GM18502 (cell line): ENCODE data around the gene PAOX.
A peak's percentile ranks its signal among the peaks of the same experiment; 100 is the strongest.
"Not testable (repeated sequence)": the region's sequence is repeated elsewhere in the genome, so short reads cannot be mapped to it uniquely, and the experiment has no call there.

Source experiments
- ATAC-seq: cut with Tn5 transposase; IDR thresholded peaks from one replicate; pipeline ENCODE4 v1.9.1; 2021; ENCODE audit warnings: mild to moderate bottlenecking; ENCODE audit not compliant: unreplicated experiment, poor library complexity

The PAOX gene

DNA sequence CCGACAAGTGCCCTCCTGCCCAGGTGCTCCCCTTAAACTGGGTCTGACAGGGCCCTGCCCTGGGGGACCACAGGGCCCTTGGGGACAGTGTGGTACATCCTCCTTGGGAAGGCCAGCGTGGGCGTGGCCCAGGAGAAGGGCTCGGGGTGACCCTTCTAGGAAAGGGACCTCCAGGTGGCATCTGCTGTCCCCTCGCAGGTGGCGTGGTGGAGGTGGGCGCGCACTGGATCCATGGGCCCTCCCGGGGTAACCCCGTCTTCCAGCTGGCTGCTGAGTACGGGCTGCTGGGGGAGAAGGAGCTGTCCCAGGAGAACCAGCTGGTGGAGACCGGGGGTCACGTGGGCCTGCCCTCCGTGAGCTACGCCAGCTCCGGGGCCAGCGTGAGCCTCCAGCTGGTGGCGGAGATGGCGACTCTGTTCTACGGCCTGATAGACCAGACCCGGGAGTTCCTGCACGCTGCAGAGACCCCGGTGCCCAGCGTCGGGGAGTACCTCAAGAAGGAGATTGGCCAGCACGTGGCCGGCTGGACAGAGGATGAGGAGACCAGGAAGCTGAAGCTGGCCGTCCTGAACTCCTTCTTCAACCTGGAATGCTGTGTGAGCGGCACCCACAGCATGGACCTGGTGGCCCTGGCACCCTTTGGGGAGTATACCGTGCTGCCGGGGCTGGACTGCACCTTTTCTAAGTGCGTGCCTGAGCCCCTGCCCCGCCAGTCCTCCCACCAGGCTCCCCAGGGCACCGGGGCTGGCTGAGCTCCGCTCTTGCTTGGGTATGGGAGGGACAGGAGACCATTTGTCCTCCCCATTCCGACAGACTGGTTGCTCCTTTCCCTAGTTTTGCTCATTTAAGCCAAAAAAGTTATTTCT, 972 bp downstream of the PAOX start:
- ATAC-seq: no peak

GRCh38 chr10:133381036-133381435, 2.0 kb downstream of the PAOX start:
- no peak for ATAC-seq

- no peak for ATAC-seq
These were observed 4.5 kb downstream of the PAOX start for GRCh38 chr10:133383551-133383950.

DNA sequence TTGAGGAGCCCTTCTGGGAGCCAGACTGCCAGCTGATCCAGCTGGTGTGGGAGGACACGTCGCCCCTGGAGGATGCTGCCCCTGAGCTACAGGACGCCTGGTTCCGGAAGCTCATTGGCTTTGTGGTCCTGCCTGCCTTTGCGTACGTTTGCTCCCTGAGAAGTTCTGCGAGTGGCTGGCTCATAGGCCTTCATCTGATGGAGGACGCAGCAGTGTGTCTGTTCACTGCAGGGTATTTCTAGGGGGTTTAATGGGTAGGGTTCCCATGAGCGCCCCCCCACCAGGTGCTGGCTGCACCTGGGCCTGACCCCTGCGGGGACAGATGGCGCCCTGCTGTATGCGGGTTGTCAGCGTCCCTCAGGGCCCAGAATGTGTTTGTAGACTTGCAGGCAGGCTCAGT, 5.0 kb downstream of the PAOX start:
- no peak for ATAC-seq

GRCh38 chr10:133385214-133385613, 6.2 kb downstream of the PAOX start:
- no peak for ATAC-seq

DNA sequence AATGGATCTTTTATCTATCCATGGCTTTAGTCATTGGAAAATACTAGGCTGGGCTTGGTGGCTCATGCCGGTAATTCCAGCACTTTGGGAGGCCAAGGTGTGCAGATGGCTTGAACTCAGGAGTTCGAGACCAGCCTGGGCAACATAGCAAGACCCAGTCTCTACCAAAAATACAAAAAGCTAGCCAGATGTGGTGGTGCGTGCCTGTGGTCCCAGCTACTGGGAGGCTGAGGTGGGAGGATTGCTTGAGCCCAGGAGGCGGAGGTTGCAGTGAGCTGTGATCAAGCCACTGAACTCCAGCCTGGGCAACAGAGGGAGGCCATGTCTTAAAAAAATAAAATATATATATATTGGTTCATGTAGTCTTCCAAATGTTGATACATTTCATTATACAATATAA, 7.9 kb downstream of the PAOX start:
- not testable (repeated sequence) for ATAC-seq

- peak; percentile 2 for ATAC-seq
These were observed 9.3 kb downstream of the PAOX start for GRCh38 chr10:133388236-133388972.

DNA sequence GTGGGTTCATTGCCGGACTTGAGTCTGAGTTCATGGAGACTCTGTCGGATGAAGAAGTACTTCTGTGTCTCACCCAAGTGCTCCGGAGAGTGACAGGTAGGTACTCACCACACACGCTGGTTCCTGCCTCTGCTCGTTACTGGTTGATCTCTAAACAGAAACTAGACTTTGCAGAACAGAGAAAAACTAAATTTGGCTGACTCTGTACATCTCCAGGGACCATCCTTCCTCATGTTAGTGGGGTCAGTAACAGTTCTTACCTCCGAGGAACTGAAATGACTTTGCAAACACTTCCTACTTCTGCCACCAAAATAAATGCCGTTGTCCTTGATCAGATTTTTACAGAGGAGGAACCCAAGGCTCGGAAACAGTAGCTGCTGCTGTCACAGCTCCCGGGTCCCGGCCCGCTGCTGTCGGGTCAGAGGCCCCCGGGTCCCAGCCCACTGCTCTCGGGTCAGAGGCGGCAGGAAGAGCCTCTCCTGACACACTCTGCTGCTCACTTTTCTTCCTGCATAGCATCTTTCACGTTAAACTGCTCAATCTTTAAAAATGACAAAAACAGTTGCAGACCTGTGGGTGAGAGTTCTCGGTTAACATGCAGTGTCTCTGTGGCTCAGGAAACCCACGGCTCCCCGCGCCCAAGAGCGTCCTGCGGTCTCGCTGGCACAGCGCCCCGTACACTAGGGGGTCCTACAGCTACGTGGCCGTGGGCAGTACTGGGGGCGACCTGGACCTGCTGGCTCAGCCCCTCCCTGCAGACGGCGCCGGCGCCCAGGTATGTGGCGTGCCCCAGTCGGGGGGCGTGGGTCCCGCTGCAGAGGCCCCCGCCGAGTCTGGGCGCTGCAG, 10.1 kb downstream of the PAOX start:
- ATAC-seq: peak; percentile 85

- no peak for ATAC-seq
These were observed 11.7 kb downstream of the PAOX start for GRCh38 chr10:133390597-133391248.

- no peak for ATAC-seq
These were observed 12.2 kb downstream of the PAOX start for GRCh38 chr10:133391249-133391635.

GRCh38 chr10:133391761-133392518, 12.9 kb downstream of the PAOX start:
- no peak for ATAC-seq

- ATAC-seq: no peak
These were observed 14.5 kb downstream of the PAOX start for GRCh38 chr10:133393401-133394063.

GRCh38 chr10:133394064-133394663, 15.1 kb downstream of the PAOX start, which contains the start of gene MTG1:
TSS of gene MTG1 (plus strand) at chr10:133394157. CDS start at chr10:133394221, 64 bp downstream.
- ATAC-seq: peak; percentile 69

DNA sequence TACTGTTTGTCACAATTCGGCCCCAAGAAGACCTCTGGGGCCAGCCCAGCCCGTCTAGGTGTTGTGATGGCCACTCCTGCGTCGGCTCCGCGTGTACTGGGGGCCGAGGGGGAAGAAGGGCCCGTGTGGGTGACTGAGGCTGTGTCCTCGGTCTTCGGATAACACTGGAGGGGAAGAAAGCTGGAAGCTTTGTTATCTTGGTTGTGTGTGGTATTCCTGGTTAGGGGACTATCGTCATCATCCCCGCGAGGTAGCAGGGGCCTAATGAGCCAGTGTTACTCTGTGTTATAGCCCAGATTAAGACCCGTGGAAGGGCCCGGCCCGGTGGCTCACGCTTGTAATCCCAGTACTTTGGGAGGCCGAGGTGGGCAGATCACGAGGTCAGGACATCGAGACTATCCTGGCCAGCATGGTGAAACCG, 15.7 kb downstream of the PAOX start:
- ATAC-seq: no peak

DNA sequence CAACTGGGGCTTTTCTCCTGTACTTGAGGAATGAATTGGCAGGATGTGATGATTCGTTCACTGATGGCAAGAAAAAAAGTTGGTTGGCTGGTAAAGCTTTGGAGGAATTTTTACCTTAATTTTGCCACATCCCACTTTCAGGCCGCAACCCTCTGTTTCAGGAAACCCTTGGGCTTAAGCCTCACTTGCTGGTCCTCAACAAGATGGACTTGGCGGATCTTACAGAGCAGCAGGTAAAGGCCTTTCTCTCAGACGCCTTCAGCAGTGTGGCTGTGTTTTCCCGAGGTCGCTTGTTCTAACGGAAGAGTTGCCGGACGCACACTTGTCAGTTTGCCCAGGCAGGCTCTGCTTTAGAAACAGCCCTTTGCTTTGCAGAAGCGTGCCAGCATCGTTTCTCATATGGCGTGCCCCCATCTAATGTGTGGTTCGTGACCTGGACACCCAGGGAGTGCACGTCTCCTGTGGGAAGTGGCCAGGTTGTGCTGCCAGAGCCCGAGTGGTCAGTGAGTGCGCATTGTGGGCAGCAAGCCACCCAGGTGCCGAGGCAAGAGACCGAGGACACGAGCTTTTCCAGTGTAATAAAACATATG, 17.1 kb downstream of the PAOX start:
- ATAC-seq: no peak

- no peak for ATAC-seq
These were observed 18.9 kb downstream of the PAOX start for GRCh38 chr10:133397938-133398337.

- no peak for ATAC-seq
These were observed 20.1 kb downstream of the PAOX start for GRCh38 chr10:133399123-133399601.
